Nephron progenitor cell (in vitro differentiated cells): ENCODE data around the gene HEXD.

Experiments used
- DNase-seq: peaks from one replicate; pipeline ENCODE4 v3.0.0; 2021
- H3K27ac Mint-ChIP-seq: 2 replicates; pipeline ENCODE4 v1.8.0; 2021; ENCODE audit warnings: mild to moderate bottlenecking, moderate library complexity, mixed read lengths
- H3K27me3 Mint-ChIP-seq: 2 replicates; pipeline ENCODE4 v1.8.0; 2021; ENCODE audit warnings: mild to moderate bottlenecking, low read depth, mixed read lengths; ENCODE audit not compliant: poor library complexity
- H3K36me3 Mint-ChIP-seq: 2 replicates; pipeline ENCODE4 v1.8.0; 2021; ENCODE audit warnings: low read depth, mixed read lengths
- H3K4me1 Mint-ChIP-seq: 2 replicates; pipeline ENCODE4 v1.8.0; 2021; ENCODE audit warnings: mixed read lengths
- H3K4me3 Mint-ChIP-seq: 2 replicates; pipeline ENCODE4 v1.8.0; 2021; ENCODE audit warnings: mild to moderate bottlenecking, moderate library complexity, mixed read lengths
- H3K9me3 Mint-ChIP-seq: 2 replicates; pipeline ENCODE4 v1.8.0; 2021; ENCODE audit warnings: mild to moderate bottlenecking, moderate library complexity, mixed read lengths
- CTCF ChIP-seq: fragments of 200-600 bp; sonication (generic); IDR thresholded peaks from 2 replicates; pipeline ENCODE4 v1.5.0; 2021; ENCODE audit warnings: antibody characterized with exemption

HEXD gene

GRCh38 chr17:82386255-82386831 lies 31.8 kb upstream of the HEXD start:
- H3K9me3 Mint-ChIP-seq, result no peaks in the 10 kb centered on the region
- H3K4me3 Mint-ChIP-seq, result no peak overlapping the region
- H3K36me3 Mint-ChIP-seq, result no peaks in the 10 kb centered on the region
- no peak for TF ChIP-seq CTCF
- H3K4me1 Mint-ChIP-seq, result peaks cover 37% of the 10 kb centered on the region
- H3K27me3 Mint-ChIP-seq, result peaks cover 11% of the 10 kb centered on the region
- no peak overlapping the region for H3K27ac Mint-ChIP-seq
- no peak for DNase-seq

GRCh38 chr17:82386881-82387704 lies 31.1 kb upstream of the HEXD start:
- Mint-ChIP-seq H3K27ac (no peak overlapping the region), H3K27me3 (peaks cover 9% of the 10 kb centered on the region), H3K36me3 (no peaks in the 10 kb centered on the region), H3K4me3 (no peak overlapping the region), H3K9me3 (no peaks in the 10 kb centered on the region), H3K4me1 (peaks cover 37% of the 10 kb centered on the region)
- DNase-seq, result no peak
- no peak for TF ChIP-seq CTCF

GRCh38 chr17:82387705-82388106 lies 30.4 kb upstream of the HEXD start:
- no peak for TF ChIP-seq CTCF
- Mint-ChIP-seq H3K4me1 (peaks cover 43% of the 10 kb centered on the region), H3K36me3 (peaks cover 6% of the 10 kb centered on the region), H3K27me3 (peaks cover 6% of the 10 kb centered on the region), H3K9me3 (no peaks in the 10 kb centered on the region), H3K27ac (no peak overlapping the region), H3K4me3 (no peak overlapping the region)
- no peak for DNase-seq

GRCh38 chr17:82388223-82388921 lies 29.8 kb upstream of the HEXD start:
- H3K4me3 Mint-ChIP-seq, result no peak overlapping the region
- H3K4me1 Mint-ChIP-seq, result peaks cover 50% of the 10 kb centered on the region
- H3K27me3 Mint-ChIP-seq, result peaks cover 6% of the 10 kb centered on the region
- no peak overlapping the region for H3K27ac Mint-ChIP-seq
- H3K9me3 Mint-ChIP-seq, result no peaks in the 10 kb centered on the region
- H3K36me3 Mint-ChIP-seq, result peaks cover 12% of the 10 kb centered on the region
- no peak for TF ChIP-seq CTCF
- DNase-seq, result no peak

- H3K36me3 Mint-ChIP-seq, result peaks cover 17% of the 10 kb centered on the region
- H3K27me3 Mint-ChIP-seq, result peaks cover 6% of the 10 kb centered on the region
- no peak overlapping the region for H3K4me3 Mint-ChIP-seq
- no peak for DNase-seq
- H3K27ac Mint-ChIP-seq, result no peak overlapping the region
- H3K9me3 Mint-ChIP-seq, result no peaks in the 10 kb centered on the region
- peaks cover 51% of the 10 kb centered on the region for H3K4me1 Mint-ChIP-seq
- TF ChIP-seq CTCF, result no peak
These were observed 29.2 kb upstream of the HEXD start for GRCh38 chr17:82388922-82389283.
